Natural killer cell (primary cell): ENCODE results near the gene USP34. TPM values are rescaled to one million over a fixed set of nuclear protein-coding genes. Genes with fewer than 3 reads are reported as not detected.

ENCODE experiments used
- ATAC-seq, 3 donors: fragments of 150-1000 bp in 2 of 3; fragments of 200-7000 bp in 1 of 3; cut with Tn5 transposase; 1 replicate in 1 of 3; 2 replicates in 2 of 3; pipeline ENCODE4 v1.10.0; 2021; ENCODE audit warnings: mild to moderate bottlenecking in 2 of 3, moderate library complexity in 2 of 3
- DNase-seq, 2 donors: peaks; one replicate each; pipeline versions ENCODE4 v3.0.0 to v3.0.0-alpha.2; 2013 to 2021; ENCODE audit warnings: mixed read lengths in 1 of 2
- H3K27ac ChIP-seq: one replicate; pipeline ENCODE4 v1.5.1; 2013; ENCODE audit warnings: mild to moderate bottlenecking, low read length
- H3K27me3 ChIP-seq: one replicate; pipeline ENCODE4 v1.6.1; 2013; ENCODE audit warnings: low read length; ENCODE audit not compliant: control insufficient read depth, insufficient read depth
- H3K36me3 ChIP-seq: one replicate; pipeline ENCODE4 v1.6.1; 2013; ENCODE audit warnings: low read length; ENCODE audit not compliant: control insufficient read depth, insufficient read depth
- H3K4me1 ChIP-seq: one replicate; pipeline ENCODE4 v1.6.1; 2013; ENCODE audit warnings: low read length; ENCODE audit not compliant: control insufficient read depth, insufficient read depth
- H3K4me3 ChIP-seq: one replicate; pipeline ENCODE4 v1.5.1; 2013; ENCODE audit warnings: low read length
- H3K9me3 ChIP-seq: one replicate; pipeline ENCODE4 v1.6.1; 2013; ENCODE audit warnings: low read length; ENCODE audit not compliant: control insufficient read depth, insufficient read depth
- H3K27ac Mint-ChIP-seq, 2 donors: one replicate each; pipeline ENCODE4 v1.8.0; 2022; ENCODE audit warnings: mild to moderate bottlenecking in 2 of 2, mixed read lengths in 2 of 2, moderate library complexity in 1 of 2
- H3K27me3 Mint-ChIP-seq, 2 donors: one replicate each; pipeline ENCODE4 v1.8.0; 2022; ENCODE audit warnings: low read depth in 2 of 2, mixed read lengths in 2 of 2
- H3K36me3 Mint-ChIP-seq: one replicate; pipeline ENCODE4 v1.8.0; 2022; ENCODE audit warnings: mixed read lengths
- H3K4me1 Mint-ChIP-seq, 2 donors: one replicate each; pipeline ENCODE4 v1.8.0; 2022; ENCODE audit warnings: mixed read lengths in 2 of 2
- H3K4me3 Mint-ChIP-seq: one replicate; pipeline ENCODE4 v1.8.0; 2022; ENCODE audit warnings: mild to moderate bottlenecking, moderate library complexity, mixed read lengths
- H3K9me3 Mint-ChIP-seq, 2 donors: one replicate each; pipeline ENCODE4 v1.8.0; 2022; ENCODE audit warnings: mixed read lengths in 2 of 2
- WGBS: methylation state at CpG from one replicate; pipeline ENCODE4 v1.1.7; 2013; ENCODE audit warnings: missing lambda C conversion rate; ENCODE audit not compliant: insufficient coverage; 5-methylcytosine and 5-hydroxymethylcytosine counted together
- intact Hi-C: fragments of 100-400 bp; cut with micrococcal nuclease; formaldehyde crosslinking; loops from one replicate; pipeline ENCODE4 v1.14.2; 2022
- total RNA-seq, 4 donors: library from RNA; stranded (reverse); fragments of 120-200 nt in 1 of 4; gene quantifications; one replicate each; pipeline versions ENCODE4 v1.2.3 to v1.2.4, GENCODE V29; 2013 to 2022
- TF ChIP-seq, protein P1 (sequence below): fragments of 200-600 bp; IDR thresholded peaks from one replicate; pipeline ENCODE4 v1.8.0; 2022; ENCODE audit warnings: antibody characterized with exemption

USP34 gene
- total RNA-seq, 3 donors from 2014 or later (not counting 1 experiment from before 2014, with no cell fraction given): 184 to 204 (median 199) TPM

- TF ChIP-seq, protein P1, sequence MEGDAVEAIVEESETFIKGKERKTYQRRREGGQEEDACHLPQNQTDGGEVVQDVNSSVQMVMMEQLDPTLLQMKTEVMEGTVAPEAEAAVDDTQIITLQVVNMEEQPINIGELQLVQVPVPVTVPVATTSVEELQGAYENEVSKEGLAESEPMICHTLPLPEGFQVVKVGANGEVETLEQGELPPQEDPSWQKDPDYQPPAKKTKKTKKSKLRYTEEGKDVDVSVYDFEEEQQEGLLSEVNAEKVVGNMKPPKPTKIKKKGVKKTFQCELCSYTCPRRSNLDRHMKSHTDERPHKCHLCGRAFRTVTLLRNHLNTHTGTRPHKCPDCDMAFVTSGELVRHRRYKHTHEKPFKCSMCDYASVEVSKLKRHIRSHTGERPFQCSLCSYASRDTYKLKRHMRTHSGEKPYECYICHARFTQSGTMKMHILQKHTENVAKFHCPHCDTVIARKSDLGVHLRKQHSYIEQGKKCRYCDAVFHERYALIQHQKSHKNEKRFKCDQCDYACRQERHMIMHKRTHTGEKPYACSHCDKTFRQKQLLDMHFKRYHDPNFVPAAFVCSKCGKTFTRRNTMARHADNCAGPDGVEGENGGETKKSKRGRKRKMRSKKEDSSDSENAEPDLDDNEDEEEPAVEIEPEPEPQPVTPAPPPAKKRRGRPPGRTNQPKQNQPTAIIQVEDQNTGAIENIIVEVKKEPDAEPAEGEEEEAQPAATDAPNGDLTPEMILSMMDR: no peak
- Mint-ChIP-seq H3K36me3 (peaks cover 1% of the 10 kb centered on the region), H3K4me1 (no peaks in the 10 kb centered on the region), H3K9me3 (no peaks in the 10 kb centered on the region), H3K4me3 (no peak overlapping the region), H3K27ac (peak overlapping the region in 1 of 2 donors; percentile 34), H3K27me3 (no peaks in the 10 kb centered on the region)
- no peak overlapping the region for H3K4me3 ChIP-seq
- ATAC-seq (no peak), DNase-seq (no peak)
- peaks cover 33% of the 10 kb centered on the region for H3K36me3 ChIP-seq
- no peaks in the 10 kb centered on the region for H3K9me3 ChIP-seq
- H3K27ac ChIP-seq: no peak overlapping the region
- no peaks in the 10 kb centered on the region for H3K4me1 ChIP-seq
- intact Hi-C loops: no loop called here
- no CpG with 5 or more reads among the region's 2 CpGs for WGBS
- H3K27me3 ChIP-seq: no peaks in the 10 kb centered on the region
Measured at GRCh38 chr2:61263830-61264229, 207.1 kb downstream of the USP34 start.

DNA sequence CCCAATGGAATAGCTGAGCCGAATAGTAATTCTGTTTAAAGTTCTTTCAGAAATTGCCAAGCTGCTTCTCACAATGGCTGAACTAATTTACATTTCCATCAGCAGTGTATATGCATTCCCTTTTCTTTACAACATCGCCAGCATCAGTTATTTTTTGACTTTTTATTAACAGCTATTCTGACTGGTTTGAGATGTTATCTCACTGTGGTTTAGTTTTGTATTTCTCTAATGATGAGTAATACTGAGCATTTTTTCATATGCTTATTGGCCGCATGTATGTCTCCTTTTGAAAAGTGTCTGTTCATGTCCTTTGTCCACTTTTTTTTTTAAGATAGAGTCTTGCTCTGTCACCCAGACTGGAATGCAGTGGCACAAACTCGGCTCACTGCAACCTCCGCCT, 208.2 kb downstream of the USP34 start:
- H3K4me3 ChIP-seq: no peak overlapping the region
- H3K36me3 ChIP-seq: peaks cover 43% of the 10 kb centered on the region
- H3K27ac ChIP-seq: no peak overlapping the region
- no peaks in the 10 kb centered on the region for H3K27me3 ChIP-seq
- H3K9me3 ChIP-seq: no peaks in the 10 kb centered on the region
- 93% methylated on average over 5 of the region's 5 CpGs for WGBS
- intact Hi-C loops: no loop called here
- no peak overlapping the region for H3K27ac Mint-ChIP-seq
- ATAC-seq: no peak
- TF ChIP-seq, protein P1: no peak
- no peak overlapping the region for H3K4me3 Mint-ChIP-seq
- H3K9me3 Mint-ChIP-seq: no peaks in the 10 kb centered on the region
- no peak for DNase-seq
- no peaks in the 10 kb centered on the region for H3K27me3 Mint-ChIP-seq
- H3K4me1 Mint-ChIP-seq: no peaks in the 10 kb centered on the region
- H3K4me1 ChIP-seq: no peaks in the 10 kb centered on the region
- H3K36me3 Mint-ChIP-seq: peaks cover 13% of the 10 kb centered on the region

GRCh38 chr2:61257446-61257845, 213.4 kb downstream of the USP34 start:
- intact Hi-C loops: no loop called here
- Mint-ChIP-seq H3K4me3 (no peak overlapping the region), H3K27ac (no peak overlapping the region), H3K27me3 (no peaks in the 10 kb centered on the region), H3K9me3 (no peaks in the 10 kb centered on the region), H3K4me1 (peaks cover 0 to 5% of the 10 kb centered on the region in 2 donors), H3K36me3 (peaks cover 26% of the 10 kb centered on the region)
- Histone ChIP-seq H3K27ac (no peak overlapping the region), H3K9me3 (no peaks in the 10 kb centered on the region), H3K4me3 (no peak overlapping the region), H3K36me3 (peaks cover 68% of the 10 kb centered on the region), H3K27me3 (no peaks in the 10 kb centered on the region), H3K4me1 (no peaks in the 10 kb centered on the region)
- WGBS: 98% methylated on average over 7 of the region's 7 CpGs
- TF ChIP-seq, protein P1: no peak
- DNase-seq (no peak), ATAC-seq (no peak)
